IMR-90 (cell line): ENCODE measurements around the gene FAM234B. TPM values are rescaled to one million over a fixed set of nuclear protein-coding genes. Genes with fewer than 3 reads are reported as not detected.

Experiments used
- ATAC-seq: fragments of 200-7000 bp; cut with Tn5 transposase; 2 replicates; pipeline ENCODE4 v1.9.1; 2020; ENCODE audit warnings: low read depth, mild to moderate bottlenecking, moderate library complexity
- BruUV-seq: library from RNA; stranded (reverse); fragments of 400-500 nt; replicated peaks from 2 replicates; lab custom pipeline; 2021; lab: Mats Ljungman, UMichigan
- CTCF ChIA-PET: fragments of 300-600 bp; formaldehyde crosslinking; extraction: SDS; loops from one replicate; lab custom pipeline; 2021; ENCODE audit warnings: antibody characterized with exemption; lab: Yijun Ruan, JAX
- POLR2A ChIA-PET: fragments of 300-600 bp; sonication (Branson Sonifier 250); formaldehyde crosslinking; loops from one replicate; lab custom pipeline; 2022; ENCODE audit warnings: antibody characterized with exemption; ENCODE audit not compliant: unreplicated experiment; lab: Charles Lee
- DNase-seq: peaks from one replicate; pipeline ENCODE4 v3.0.0; 2013
- H2AFZ ChIP-seq: replicated peaks from 2 replicates; pipeline ENCODE3; 2013; ENCODE audit warnings: low read length, mild to moderate bottlenecking; ENCODE audit not compliant: poor library complexity
- H2AK5ac ChIP-seq: 2 replicates; pipeline ENCODE4 v1.6.1; 2013; ENCODE audit warnings: low read depth, low read length, inconsistent platforms
- H2AK9ac ChIP-seq: replicated peaks from 2 replicates; pipeline ENCODE3; 2013; ENCODE audit warnings: mild to moderate bottlenecking, low read depth, low read length, moderate library complexity; ENCODE audit not compliant: poor library complexity
- H2BK120ac ChIP-seq: 2 replicates; pipeline ENCODE4 v1.6.1; 2013; ENCODE audit warnings: low read depth, low read length, inconsistent platforms
- H2BK15ac ChIP-seq: 3 replicates; pipeline ENCODE4 v1.6.1; 2013; ENCODE audit warnings: low read depth, low read length, inconsistent platforms
- H2BK20ac ChIP-seq: 2 replicates; pipeline ENCODE4 v1.6.1; 2013; ENCODE audit warnings: low read depth, mild to moderate bottlenecking, inconsistent platforms, low read length, moderate library complexity
- H2BK5ac ChIP-seq: 2 replicates; pipeline ENCODE4 v1.6.1; 2013; ENCODE audit warnings: mild to moderate bottlenecking, low read depth, low read length, inconsistent platforms; ENCODE audit not compliant: poor library complexity, severe bottlenecking
- H3K14ac ChIP-seq: replicated peaks from 2 replicates; pipeline ENCODE4 v1.6.1; 2013; ENCODE audit warnings: low read depth, low read length, inconsistent platforms
- H3K18ac ChIP-seq: 2 replicates; pipeline ENCODE4 v1.6.1; 2013; ENCODE audit warnings: low read depth, low read length, control low read depth
- H3K23ac ChIP-seq: 2 replicates; pipeline ENCODE4 v1.6.1; 2013; ENCODE audit warnings: low read depth, low read length, inconsistent platforms
- H3K27ac ChIP-seq: 2 replicates; pipeline ENCODE4 v1.5.1; 2013; ENCODE audit warnings: mild to moderate bottlenecking, control low read depth, low read length; ENCODE audit not compliant: insufficient read depth
- H3K27me3 ChIP-seq: 2 replicates; pipeline ENCODE4 v1.6.1; 2013; ENCODE audit warnings: low read length; ENCODE audit not compliant: control insufficient read depth, insufficient read depth
- H3K36me3 ChIP-seq: 2 replicates; pipeline ENCODE4 v1.6.1; 2013; ENCODE audit warnings: low read length, mixed read lengths; ENCODE audit not compliant: control insufficient read depth, insufficient read depth
- H3K4ac ChIP-seq: 2 replicates; pipeline ENCODE4 v1.6.1; 2013; ENCODE audit warnings: low read depth, low read length, inconsistent platforms
- H3K4me1 ChIP-seq: 2 replicates; pipeline ENCODE4 v1.6.1; 2013; ENCODE audit warnings: low read length, mixed read lengths; ENCODE audit not compliant: control insufficient read depth, insufficient read depth
- H3K4me2 ChIP-seq: 2 replicates; pipeline ENCODE4 v1.6.1; 2013; ENCODE audit warnings: low read depth, mild to moderate bottlenecking, control low read depth, low read length, moderate library complexity
- H3K4me3 ChIP-seq: 2 replicates; pipeline ENCODE4 v1.5.1; 2013; ENCODE audit warnings: low read depth, mild to moderate bottlenecking, control low read depth, low read length, moderate library complexity; ENCODE audit not compliant: insufficient read depth
- H3K56ac ChIP-seq: 2 replicates; pipeline ENCODE4 v1.6.1; 2013; ENCODE audit warnings: low read length, inconsistent platforms; ENCODE audit not compliant: insufficient read depth; ENCODE audit errors: extremely low read depth
- H3K79me1 ChIP-seq, 2 experiments: 2 replicates each; pipeline ENCODE4 v1.6.1; 2013; ENCODE audit warnings: low read length in 2 of 2, inconsistent platforms in 1 of 2, low read depth in 1 of 2
- H3K9ac ChIP-seq: 2 replicates; pipeline ENCODE4 v1.6.1; 2013; ENCODE audit warnings: low read depth, low read length, control low read depth
- H3K9me1 ChIP-seq: 2 replicates; pipeline ENCODE4 v1.6.1; 2013; ENCODE audit warnings: low read length, inconsistent platforms; ENCODE audit not compliant: insufficient read depth
- H3K9me3 ChIP-seq: 2 replicates; pipeline ENCODE4 v1.6.1; 2013; ENCODE audit warnings: low read length; ENCODE audit not compliant: control insufficient read depth, insufficient read depth
- H4K20me1 ChIP-seq: 2 replicates; pipeline ENCODE4 v1.6.1; 2013; ENCODE audit warnings: low read length, inconsistent platforms; ENCODE audit not compliant: insufficient read depth
- H4K5ac ChIP-seq: 2 replicates; pipeline ENCODE4 v1.6.1; 2013; ENCODE audit warnings: mild to moderate bottlenecking, low read depth, low read length, control low read depth
- H4K8ac ChIP-seq, 2 experiments: 2 replicates each; pipeline ENCODE4 v1.6.1; 2013; ENCODE audit warnings: low read depth in 2 of 2, low read length in 2 of 2, control low read depth in 1 of 2, inconsistent platforms in 1 of 2
- H4K91ac ChIP-seq: 2 replicates; pipeline ENCODE4 v1.6.1; 2013; ENCODE audit warnings: low read depth, low read length, inconsistent platforms; ENCODE audit not compliant: insufficient read depth
- BHLHE40 ChIP-seq: fragments of 150-350 bp; IDR thresholded peaks from 2 replicates; pipeline ENCODE4 v1.6.1; 2016; ENCODE audit warnings: mild to moderate bottlenecking, low read depth, low read length
- CTCF ChIP-seq: conservative IDR thresholded peaks from 2 replicates; pipeline ENCODE4 v1.5.1; 2012; ENCODE audit warnings: mild to moderate bottlenecking, low read depth, low read length, improper control_type of control experiment
- FOS ChIP-seq: fragments of 150-350 bp; IDR thresholded peaks from 2 replicates; pipeline ENCODE4 v1.6.1; 2016; ENCODE audit warnings: low read depth, low read length
- MAFK ChIP-seq: IDR thresholded peaks from 2 replicates; pipeline ENCODE4 v1.6.1; 2012; ENCODE audit warnings: low read depth, low read length, improper control_type of control experiment
- MAZ ChIP-seq: IDR thresholded peaks from 2 replicates; pipeline ENCODE4 v1.6.1; 2012; ENCODE audit warnings: low read depth, mild to moderate bottlenecking, low read length, improper control_type of control experiment, moderate library complexity, borderline replicate concordance
- MXI1 ChIP-seq: IDR thresholded peaks from 2 replicates; pipeline ENCODE4 v1.6.1; 2012; ENCODE audit warnings: low read depth, mild to moderate bottlenecking, low read length, moderate library complexity, borderline replicate concordance
- NFE2L2 ChIP-seq: fragments of 150-350 bp; IDR thresholded peaks from 2 replicates; pipeline ENCODE4 v1.6.1; 2016; ENCODE audit warnings: low read depth, mild to moderate bottlenecking, low read length
- POLR2A ChIP-seq: IDR thresholded peaks from 2 replicates; pipeline ENCODE4 v1.6.1; 2012; ENCODE audit warnings: mild to moderate bottlenecking, low read depth, low read length
- RCOR1 ChIP-seq: IDR thresholded peaks from 2 replicates; pipeline ENCODE4 v1.6.1; 2012; ENCODE audit warnings: mild to moderate bottlenecking, low read length, improper control_type of control experiment; ENCODE audit not compliant: insufficient replicate concordance
- RFX5 ChIP-seq: IDR thresholded peaks from 2 replicates; pipeline ENCODE4 v1.8.0; 2012; ENCODE audit warnings: low read depth, mild to moderate bottlenecking, low read length, moderate library complexity
- USF2 ChIP-seq: fragments of 150-350 bp; IDR thresholded peaks from 2 replicates; pipeline ENCODE4 v1.6.1; 2017; ENCODE audit warnings: mild to moderate bottlenecking, antibody characterized with exemption, low read length, low read depth
- WGBS, 2 experiments: methylation state at CpG; one replicate each; pipeline versions ENCODE4 v1.1.5 to v1.1.7; 2013; ENCODE audit warnings: missing lambda C conversion rate in 2 of 2; ENCODE audit not compliant: insufficient read length in 1 of 2; ENCODE audit errors: extremely low coverage in 2 of 2; 5-methylcytosine and 5-hydroxymethylcytosine counted together
- dilution Hi-C: fragments of 300-500 bp; cut with HindIII; formaldehyde crosslinking; loops from one replicate; pipeline ENCODE4 v1.14.3; 2018; ENCODE audit warnings: low sequenced_read_pairs; ENCODE audit not compliant: unreplicated experiment
- in situ Hi-C: fragments of 300-500 bp; cut with MboI; formaldehyde crosslinking; loops from 3 replicates; pipeline ENCODE4 v1.14.3; 2019; ENCODE audit warnings: low sequenced_read_pairs, inconsistent platforms, mixed read lengths
- intact Hi-C: fragments of 100-400 bp; cut with micrococcal nuclease; formaldehyde crosslinking; loops from 2 replicates; pipeline ENCODE4 v1.10.0; 2022
- polyA plus RNA-seq, 3 experiments: library from polyadenylated mRNA; depleted of rRNA; stranded (reverse); fragments of >200 nt; gene quantifications; 2 replicates each; pipeline ENCODE4 v1.2.3, GENCODE V29; 2012; ENCODE audit warnings: low replicate concordance in 1 of 3
- total RNA-seq: library from RNA; depleted of rRNA; stranded (reverse); fragments of >200 nt; gene quantifications from 2 replicates; pipeline ENCODE4 v1.2.3, GENCODE V29; 2012

The FAM234B gene
- total and polyA plus RNA-seq, 2 of the 4 experiments (the other 2 are of a cell fraction), result 3.6 to 8.6 TPM

- in situ Hi-C loops, result loop anchor here (10.0 kb wide), 1 partner anchor 175 kb away; no protein-coding TSS in a partner anchor
- H4K5ac ChIP-seq, result no peak overlapping the region
- H3K18ac ChIP-seq, result no peak overlapping the region
- H3K4ac ChIP-seq, result no peak overlapping the region
- ChIA-PET POLR2A (no interaction called here), CTCF (interaction anchor here (1.4 kb wide), 1 partner anchor 66 kb away, joined by 4 read pairs; no protein-coding TSS in a partner anchor)
- H3K4me2 ChIP-seq, result no peak overlapping the region
- no peak overlapping the region for H2AK9ac ChIP-seq
- H2AFZ ChIP-seq, result no peak overlapping the region
- H3K4me1 ChIP-seq, result peaks cover 10% of the 10 kb centered on the region
- H3K14ac ChIP-seq, result no peak overlapping the region
- no peak overlapping the region for H3K56ac ChIP-seq
- no peak for ATAC-seq
- no peak overlapping the region for H3K4me3 ChIP-seq
- H4K20me1 ChIP-seq, result no peaks in the 10 kb centered on the region
- DNase-seq, result no peak
- H4K91ac ChIP-seq, result no peak overlapping the region
- no peak overlapping the region for H4K8ac ChIP-seq
- H3K9me3 ChIP-seq, result no peaks in the 10 kb centered on the region
- H3K23ac ChIP-seq, result no peak overlapping the region
- no peak overlapping the region for H3K27ac ChIP-seq
- no peak overlapping the region for H3K9ac ChIP-seq
- no TSS peak for BruUV-seq
- no peak overlapping the region for H2BK5ac ChIP-seq
- no peak overlapping the region for H2AK5ac ChIP-seq
- H3K9me1 ChIP-seq, result peaks cover 9% of the 10 kb centered on the region
- dilution Hi-C loops, result no loop called here
- no peaks in the 10 kb centered on the region for H3K27me3 ChIP-seq
- H2BK120ac ChIP-seq, result no peak overlapping the region
- peaks cover under 1% of the 10 kb centered on the region; the same call in 1 of the 2 replicates for H3K36me3 ChIP-seq
- H2BK15ac ChIP-seq, result no peak overlapping the region
- intact Hi-C loops, result loop anchor here (5.0 kb wide), 1 partner anchor 48 kb away; the partner anchor contains the start of gene FAM234B
- 100% methylated on average over 1 of the region's 4 CpGs; no CpG with 5 or more reads in 1 of the 2 experiments for WGBS, 2 experiments
- H2BK20ac ChIP-seq, result no peak overlapping the region
- TF ChIP-seq MXI1 (no peak), RCOR1 (no peak), BHLHE40 (no peak), CTCF (no peak), POLR2A (no peak), RFX5 (no peak), NFE2L2 (no peak), USF2 (no peak), FOS (no peak), MAFK (no peak), MAZ (no peak)
- H3K79me1 ChIP-seq, result peaks cover 0 to 8% of the 10 kb centered on the region in 2 experiments; a peak in 1 of 4 replicates
Observed at GRCh38 chr12:13090054-13090453, 45.9 kb downstream of the FAM234B start.
